K562 (cell line): ENCODE data around the gene HNRNPM. TPM values are rescaled to one million over a fixed set of nuclear protein-coding genes. Genes with fewer than 3 reads are reported as not detected.
A peak's percentile ranks its signal among the peaks of the same experiment; 100 is the strongest.

Experiments used
- ATAC-seq: fragments of 200-7000 bp; cut with Tn5 transposase; 3 replicates; pipeline ENCODE4 v1.9.1; 2020; ENCODE audit warnings: moderate library complexity
- BruUV-seq: library from RNA; stranded (reverse); fragments of 400-500 nt; replicated peaks from 2 replicates; lab custom pipeline; 2021; lab: Mats Ljungman, UMichigan
- CTCF ChIA-PET: fragments of 300-600 bp; formaldehyde crosslinking; extraction: SDS; loops from one replicate; lab custom pipeline; 2021; ENCODE audit warnings: low intra/inter-chr PET ratio; lab: Yijun Ruan, JAX
- POLR2A ChIA-PET: fragments of 300-600, 350-650 bp; sonication (Branson Sonifier 250); formaldehyde crosslinking; extraction: SDS; loops from one replicate; lab custom pipeline; 2021; ENCODE audit warnings: antibody characterized with exemption, inconsistent platforms; lab: Yijun Ruan, JAX
- DNase-seq, 4 experiments: peaks; one replicate each; pipeline versions ENCODE4 v3.0.0 to v3.0.0-alpha.2; 2011 to 2018; ENCODE audit warnings: low spot score in 3 of 4, mixed read lengths in 3 of 4; ENCODE audit errors: extremely low read depth in 1 of 4
- FAIRE-seq: peaks from 2 replicates; lab custom pipeline; 2011; peaks lifted over from hg19 to GRCh38; lab: Jason Lieb, UNC
- H2AFZ ChIP-seq: 2 replicates; pipeline ENCODE4 v1.6.0; 2011; ENCODE audit warnings: low read depth, low read length, control low read depth, inconsistent platforms
- H3K27ac ChIP-seq: fragments of 200-600 bp; 3 replicates; pipeline ENCODE4 v1.8.0; 2011; ENCODE audit warnings: low read depth, mild to moderate bottlenecking, control low read depth, inconsistent platforms, low read length, moderate library complexity, mixed read lengths; ENCODE audit errors: extremely low read depth
- H3K27me3 ChIP-seq, 2 experiments: fragments of 300-600 bp in 1 of 2; 2 replicates in 1 of 2; 3 replicates in 1 of 2; pipeline versions ENCODE4 v1.6.0 to v1.8.0; 2011; ENCODE audit warnings: inconsistent platforms in 2 of 2, low read length in 2 of 2, mild to moderate bottlenecking in 1 of 2, mixed read lengths in 1 of 2, moderate library complexity in 1 of 2; ENCODE audit not compliant: control insufficient read depth in 2 of 2, insufficient read depth in 2 of 2
- H3K36me3 ChIP-seq: fragments of 300-600 bp; 3 replicates; pipeline ENCODE4 v1.8.0; 2011; ENCODE audit warnings: mild to moderate bottlenecking, low read length, inconsistent platforms; ENCODE audit not compliant: control insufficient read depth, insufficient read depth
- H3K4me1 ChIP-seq, 2 experiments: fragments of 200-600 bp in 1 of 2; replicated peaks in 1 of 2; 2 replicates in 1 of 2; 3 replicates in 1 of 2; pipeline versions ENCODE4 v1.5.1 to v1.8.0; 2011; ENCODE audit warnings: inconsistent platforms in 2 of 2, low read length in 2 of 2, mild to moderate bottlenecking in 1 of 2, mixed read lengths in 1 of 2, moderate library complexity in 1 of 2; ENCODE audit not compliant: control insufficient read depth in 2 of 2, insufficient read depth in 2 of 2
- H3K4me2 ChIP-seq: 2 replicates; pipeline ENCODE4 v1.6.1; 2011; ENCODE audit warnings: low read length, control low read depth, inconsistent platforms, mixed read lengths; ENCODE audit not compliant: insufficient read depth
- H3K4me3 ChIP-seq: fragments of 200-600 bp; sonication (generic), shearing (Covaris generic); 2 replicates; pipeline ENCODE4 v1.5.1; 2016; ENCODE audit warnings: control low read depth, inconsistent platforms
- H3K79me2 ChIP-seq: fragments of 200-600 bp; 3 replicates; pipeline ENCODE4 v1.8.0; 2011; ENCODE audit warnings: low read length, inconsistent platforms; ENCODE audit not compliant: control insufficient read depth, insufficient read depth
- H3K9ac ChIP-seq, 2 experiments: 2 replicates each; pipeline versions ENCODE4 v1.6.0 to v1.6.1; 2011; ENCODE audit warnings: low read depth in 2 of 2, low read length in 2 of 2, control low read depth in 1 of 2, inconsistent platforms in 1 of 2, mild to moderate bottlenecking in 1 of 2, mixed read lengths in 1 of 2; ENCODE audit not compliant: insufficient read depth in 1 of 2
- H3K9me1 ChIP-seq: one replicate; pipeline ENCODE4 v1.6.0; 2011; ENCODE audit warnings: inconsistent platforms, mild to moderate bottlenecking, low read length, moderate library complexity; ENCODE audit not compliant: control insufficient read depth, insufficient read depth
- H3K9me3 ChIP-seq: replicated peaks from 2 replicates; pipeline ENCODE4 v1.5.1; 2011; ENCODE audit warnings: low read depth, low read length, inconsistent platforms; ENCODE audit not compliant: control insufficient read depth, insufficient read depth
- H4K20me1 ChIP-seq: replicated peaks from 2 replicates; pipeline ENCODE4 v1.6.1; 2011; ENCODE audit warnings: low read length, inconsistent platforms, mixed read lengths; ENCODE audit not compliant: control insufficient read depth, insufficient read depth
- AFF1 ChIP-seq, 2 experiments: fragments of 450-650 bp; IDR thresholded peaks; 2 replicates each; pipeline ENCODE4 v1.6.1; 2018; ENCODE audit warnings: mild to moderate bottlenecking in 2 of 2, low read depth in 1 of 2; ENCODE audit not compliant: partially characterized antibody in 2 of 2
- ID3 ChIP-seq, 2 experiments: fragments of 250-450 bp in 1 of 2; fragments of 450-650 bp in 1 of 2; sonication (Bioruptor Pico) in 1 of 2; IDR thresholded peaks; 2 replicates each; pipeline versions ENCODE4 v1.6.1 to v1.8.0; 2016 to 2021; ENCODE audit warnings: mild to moderate bottlenecking in 2 of 2, moderate library complexity in 2 of 2, missing compliant biosample characterization in 1 of 2, missing genetic modification characterization in 1 of 2
- KDM5B ChIP-seq: fragments of 200-600 bp; sonication (generic); IDR thresholded peaks from 2 replicates; pipeline ENCODE4 v1.6.1; 2012; ENCODE audit warnings: low read depth, mild to moderate bottlenecking, moderate library complexity, low read length, control low read depth, inconsistent platforms; ENCODE audit not compliant: insufficient replicate concordance
- RBM22 ChIP-seq: fragments of 200-400 bp; formaldehyde crosslinking; IDR thresholded peaks from 2 replicates; pipeline ENCODE4 v1.6.1; 2018; ENCODE audit warnings: low read length, low read depth; ENCODE audit not compliant: poor library complexity, severe bottlenecking
- RFX1 ChIP-seq: fragments of 450-650 bp; IDR thresholded peaks from 2 replicates; pipeline ENCODE4 v1.6.1; 2016; ENCODE audit warnings: mild to moderate bottlenecking, moderate library complexity
- ZC3H4 ChIP-seq: sonication (generic); formaldehyde crosslinking; IDR thresholded peaks from 2 replicates; pipeline ENCODE4 v1.9.0; 2021; ENCODE audit warnings: missing genetic modification reagents, borderline replicate concordance
- ZNF263 ChIP-seq: sonication (generic); formaldehyde crosslinking; IDR thresholded peaks from 2 replicates; pipeline ENCODE4 v1.8.0; 2022; ENCODE audit warnings: mild to moderate bottlenecking, missing genetic modification reagents, borderline replicate concordance
- ZNF561 ChIP-seq: fragments of 450-650 bp; formaldehyde crosslinking; conservative IDR thresholded peaks from 2 replicates; pipeline ENCODE4 v1.4.0; 2020; ENCODE audit warnings: mild to moderate bottlenecking, moderate library complexity
- WGBS: fragments of 100-300 bp; shearing (Covaris generic); methylation state at CpG from one replicate; pipeline ENCODE4 v1.1.6; 2016; ENCODE audit warnings: low coverage, mixed read lengths; ENCODE audit not compliant: insufficient coverage; ENCODE audit errors: missing lambda C conversion rate; 5-methylcytosine and 5-hydroxymethylcytosine counted together
- in situ Hi-C: fragments of 300-500 bp; cut with MboI; formaldehyde crosslinking; loops from 4 replicates; pipeline ENCODE4 v1.15.0; 2018; ENCODE audit warnings: inconsistent platforms, mixed read lengths
- intact Hi-C: fragments of 100-400 bp; cut with micrococcal nuclease; formaldehyde crosslinking; loops from 2 replicates; pipeline ENCODE4 v1.14.2; 2022
- polyA plus RNA-seq, 8 experiments: library from polyadenylated mRNA; depleted of rRNA in 4 of 8; stranded (reverse) in 5 of 8; unstranded in 3 of 8; fragments of >200 nt; fragmentation: Nextera tagmentation in 2 of 8; fragmentation: Illumina TruSeq in 1 of 8; extraction: Ambion mirVana in 2 of 8; extraction: Trizol in 1 of 8; gene quantifications; 2 replicates each; pipeline versions ENCODE4 v1.2.1 to v1.2.3, GENCODE V29; 2011 to 2014; ENCODE audit warnings: inconsistent platforms in 1 of 8, missing spikeins in 1 of 8
- total RNA-seq, 7 experiments: library from RNA; depleted of rRNA in 6 of 7; stranded (reverse); fragments of >200 nt in 6 of 7; fragmentation: Illumina TruSeq in 2 of 7; extraction: Trizol in 2 of 7; gene quantifications; 2 replicates each; pipeline versions ENCODE4 v1.2.1 to v1.2.3, GENCODE V29; 2011 to 2021; ENCODE audit warnings: low replicate concordance in 1 of 7
- TF ChIP-seq, protein P1 (sequence below): fragments of 250-450 bp; sonication (Bioruptor Pico); IDR thresholded peaks from 2 replicates; pipeline ENCODE4 v1.4.0; 2020

Gene HNRNPM
- total and polyA plus RNA-seq, 9 of the 15 experiments (the other 6 are each of a cell fraction or from before 2014, with no cell fraction given) = 11.1 to 340 (median 195) TPM

- H3K4me1 ChIP-seq = peaks cover 0 to 16% of the 10 kb centered on the region in 2 experiments; a peak in 2 of 5 replicates
- DNase-seq = no peak
- H3K4me2 ChIP-seq = no peak overlapping the region
- no peaks in the 10 kb centered on the region for H3K9me1 ChIP-seq
- POLR2A ChIA-PET = interaction anchor here (0.6 to 2.0 kb wide), 6 partner anchors 8 to 29 kb away, joined by 3 to 10 read pairs (median 5); no protein-coding TSS in a partner anchor
- no peak for FAIRE-seq
- in situ Hi-C loops (no loop called here), intact Hi-C loops (no loop called here)
- ATAC-seq = no peak
- no peak overlapping the region for H3K9ac ChIP-seq
- CTCF ChIA-PET = no interaction called here
- no peaks in the 10 kb centered on the region for H3K27me3 ChIP-seq
- no TSS peak for BruUV-seq
- 90% methylated on average over 13 of the region's 13 CpGs for WGBS
- no peaks in the 10 kb centered on the region for H4K20me1 ChIP-seq
- H3K27ac ChIP-seq = no peak overlapping the region
- H3K4me3 ChIP-seq = no peak overlapping the region
- H3K9me3 ChIP-seq = no peaks in the 10 kb centered on the region
- H2AFZ ChIP-seq = no peak overlapping the region
- H3K79me2 ChIP-seq = peaks cover 3% of the 10 kb centered on the region; the same call in 1 of the 3 replicates
- H3K36me3 ChIP-seq = peaks cover 67% of the 10 kb centered on the region
- TF ChIP-seq ZNF263 (no peak), RBM22 (peak; percentile 74), ZC3H4 (no peak), ZNF561 (CRISPR knock-in tag) (no peak), ID3 (CRISPR knock-in tag; IDR thresholded peaks at IDR 0.05) (no peak), ID3 (tag; IDR thresholded peaks at IDR 0.05) (no peak), AFF1 (IDR thresholded peaks at IDR 0.05; ENCODE audit: low read depth in 1 of 2, partially characterized antibody in 2 of 2) (no peak), RFX1 (no peak), KDM5B (no peak)
- TF ChIP-seq, protein P1, sequence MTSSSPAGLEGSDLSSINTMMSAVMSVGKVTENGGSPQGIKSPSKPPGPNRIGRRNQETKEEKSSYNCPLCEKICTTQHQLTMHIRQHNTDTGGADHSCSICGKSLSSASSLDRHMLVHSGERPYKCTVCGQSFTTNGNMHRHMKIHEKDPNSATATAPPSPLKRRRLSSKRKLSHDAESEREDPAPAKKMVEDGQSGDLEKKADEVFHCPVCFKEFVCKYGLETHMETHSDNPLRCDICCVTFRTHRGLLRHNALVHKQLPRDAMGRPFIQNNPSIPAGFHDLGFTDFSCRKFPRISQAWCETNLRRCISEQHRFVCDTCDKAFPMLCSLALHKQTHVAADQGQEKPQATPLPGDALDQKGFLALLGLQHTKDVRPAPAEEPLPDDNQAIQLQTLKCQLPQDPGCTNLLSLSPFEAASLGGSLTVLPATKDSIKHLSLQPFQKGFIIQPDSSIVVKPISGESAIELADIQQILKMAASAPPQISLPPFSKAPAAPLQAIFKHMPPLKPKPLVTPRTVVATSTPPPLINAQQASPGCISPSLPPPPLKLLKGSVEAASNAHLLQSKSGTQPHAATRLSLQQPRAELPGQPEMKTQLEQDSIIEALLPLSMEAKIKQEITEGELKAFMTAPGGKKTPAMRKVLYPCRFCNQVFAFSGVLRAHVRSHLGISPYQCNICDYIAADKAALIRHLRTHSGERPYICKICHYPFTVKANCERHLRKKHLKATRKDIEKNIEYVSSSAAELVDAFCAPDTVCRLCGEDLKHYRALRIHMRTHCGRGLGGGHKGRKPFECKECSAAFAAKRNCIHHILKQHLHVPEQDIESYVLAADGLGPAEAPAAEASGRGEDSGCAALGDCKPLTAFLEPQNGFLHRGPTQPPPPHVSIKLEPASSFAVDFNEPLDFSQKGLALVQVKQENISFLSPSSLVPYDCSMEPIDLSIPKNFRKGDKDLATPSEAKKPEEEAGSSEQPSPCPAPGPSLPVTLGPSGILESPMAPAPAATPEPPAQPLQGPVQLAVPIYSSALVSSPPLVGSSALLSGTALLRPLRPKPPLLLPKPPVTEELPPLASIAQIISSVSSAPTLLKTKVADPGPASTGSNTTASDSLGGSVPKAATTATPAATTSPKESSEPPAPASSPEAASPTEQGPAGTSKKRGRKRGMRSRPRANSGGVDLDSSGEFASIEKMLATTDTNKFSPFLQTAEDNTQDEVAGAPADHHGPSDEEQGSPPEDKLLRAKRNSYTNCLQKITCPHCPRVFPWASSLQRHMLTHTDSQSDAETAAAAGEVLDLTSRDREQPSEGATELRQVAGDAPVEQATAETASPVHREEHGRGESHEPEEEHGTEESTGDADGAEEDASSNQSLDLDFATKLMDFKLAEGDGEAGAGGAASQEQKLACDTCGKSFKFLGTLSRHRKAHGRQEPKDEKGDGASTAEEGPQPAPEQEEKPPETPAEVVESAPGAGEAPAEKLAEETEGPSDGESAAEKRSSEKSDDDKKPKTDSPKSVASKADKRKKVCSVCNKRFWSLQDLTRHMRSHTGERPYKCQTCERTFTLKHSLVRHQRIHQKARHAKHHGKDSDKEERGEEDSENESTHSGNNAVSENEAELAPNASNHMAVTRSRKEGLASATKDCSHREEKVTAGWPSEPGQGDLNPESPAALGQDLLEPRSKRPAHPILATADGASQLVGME (CRISPR knock-in tag) = no peak
Measured at GRCh38 chr19:8487137-8487851, 42.5 kb downstream of the HNRNPM start.
